Measurements from ENCODE around the gene ZNF581. TPM values are rescaled to one million over a fixed set of nuclear protein-coding genes. Genes with fewer than 3 reads are reported as not detected.

The ZNF581 gene
- total and polyA plus RNA-seq, 9 donors, result 15.1 to 37.6 (median 27.0) TPM

GRCh38 chr19:55606817-55607216 lies 36.6 kb upstream of the ZNF581 start:
- no peak for DNase-seq
- Histone ChIP-seq H3K36me3 (ENCODE audit: control insufficient read depth, insufficient read depth, low read length) (peaks cover 35% of the 10 kb centered on the region), H3K4me3 (ENCODE audit: low read length) (no peak overlapping the region), H3K27ac (ENCODE audit: low read length) (peak overlapping the region; percentile 95), H3K4me1 (ENCODE audit: control insufficient read depth, insufficient read depth, low read length) (peaks cover 25% of the 10 kb centered on the region), H3K27me3 (ENCODE audit: control insufficient read depth, insufficient read depth, low read length) (no peaks in the 10 kb centered on the region), H3K9me3 (replicated peaks; ENCODE audit: control insufficient read depth, low read depth, low read length) (peaks cover 5% of the 10 kb centered on the region)
- WGBS (ENCODE audit: insufficient coverage), result 55% methylated on average over 6 of the region's 9 CpGs

GRCh38 chr19:55609326-55609725 lies 34.1 kb upstream of the ZNF581 start:
- no peak overlapping the region for H3K4me3 ChIP-seq (ENCODE audit: low read length)
- no peak overlapping the region for H3K27ac ChIP-seq (ENCODE audit: low read length)
- DNase-seq, result no peak
- no peaks in the 10 kb centered on the region for H3K27me3 ChIP-seq (ENCODE audit: control insufficient read depth, insufficient read depth, low read length)
- peaks cover 5% of the 10 kb centered on the region for H3K9me3 ChIP-seq (replicated peaks; ENCODE audit: control insufficient read depth, low read depth, low read length)
- H3K36me3 ChIP-seq (ENCODE audit: control insufficient read depth, insufficient read depth, low read length), result peaks cover 33% of the 10 kb centered on the region
- H3K4me1 ChIP-seq (ENCODE audit: control insufficient read depth, insufficient read depth, low read length), result peaks cover 25% of the 10 kb centered on the region
- WGBS (ENCODE audit: insufficient coverage), result 92% methylated on average over 4 of the region's 5 CpGs

DNA sequence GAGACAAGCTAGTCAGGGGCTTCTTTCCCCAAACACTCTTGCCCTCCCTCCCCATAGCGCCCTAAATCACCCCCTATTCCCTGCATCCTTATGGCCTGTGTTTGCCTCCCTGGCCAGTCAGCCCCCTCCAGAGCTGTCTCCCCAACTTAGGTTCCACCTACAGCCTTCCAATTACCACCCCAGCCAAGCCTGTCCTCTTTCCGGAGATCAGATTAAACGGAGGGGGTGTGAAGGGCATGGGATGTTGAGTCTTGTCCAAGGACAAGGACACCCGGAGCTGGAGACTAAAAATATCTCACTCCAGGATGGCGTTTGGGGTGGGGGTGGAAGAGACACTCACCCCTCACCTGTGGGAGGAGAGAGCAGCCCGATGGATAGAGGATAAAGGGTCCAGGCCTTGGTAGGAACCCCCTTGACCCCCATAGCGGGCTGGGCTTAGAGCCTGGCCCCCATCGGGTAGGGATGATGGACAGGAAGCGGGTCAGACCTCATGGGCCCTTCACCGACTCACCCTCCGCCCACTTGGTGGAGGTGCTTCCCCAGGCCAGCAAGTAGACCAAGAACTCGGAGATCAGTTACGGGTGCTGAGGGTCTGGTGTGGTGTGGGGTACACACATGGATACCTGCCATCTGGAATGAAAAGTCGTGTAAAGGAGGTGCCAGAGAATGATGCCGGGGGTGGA lies 32.0 kb upstream of the ZNF581 start:
- Histone ChIP-seq H3K27ac (ENCODE audit: low read length) (no peak overlapping the region), H3K9me3 (replicated peaks; ENCODE audit: control insufficient read depth, low read depth, low read length) (peaks cover 5% of the 10 kb centered on the region), H3K36me3 (ENCODE audit: control insufficient read depth, insufficient read depth, low read length) (peaks cover 42% of the 10 kb centered on the region), H3K27me3 (ENCODE audit: control insufficient read depth, insufficient read depth, low read length) (no peaks in the 10 kb centered on the region), H3K4me3 (ENCODE audit: low read length) (no peak overlapping the region), H3K4me1 (ENCODE audit: control insufficient read depth, insufficient read depth, low read length) (peaks cover 14% of the 10 kb centered on the region)
- DNase-seq, result no peak
- WGBS (ENCODE audit: insufficient coverage), result 78% methylated on average over 9 of the region's 15 CpGs

GRCh38 chr19:55611983-55612645 lies 31.3 kb upstream of the ZNF581 start:
- peaks cover 44% of the 10 kb centered on the region for H3K36me3 ChIP-seq (ENCODE audit: control insufficient read depth, insufficient read depth, low read length)

GRCh38 chr19:55613396-55613795 lies 30.1 kb upstream of the ZNF581 start:
- no peak for DNase-seq
- Histone ChIP-seq H3K27ac (ENCODE audit: low read length) (no peak overlapping the region), H3K36me3 (ENCODE audit: control insufficient read depth, insufficient read depth, low read length) (peaks cover 47% of the 10 kb centered on the region), H3K4me1 (ENCODE audit: control insufficient read depth, insufficient read depth, low read length) (peaks cover 9% of the 10 kb centered on the region), H3K9me3 (replicated peaks; ENCODE audit: control insufficient read depth, low read depth, low read length) (peaks cover 5% of the 10 kb centered on the region), H3K27me3 (ENCODE audit: control insufficient read depth, insufficient read depth, low read length) (no peaks in the 10 kb centered on the region), H3K4me3 (ENCODE audit: low read length) (no peak overlapping the region)
- 90% methylated on average over 16 of the region's 27 CpGs for WGBS (ENCODE audit: insufficient coverage)

More at GRCh38 chr19:55611983-55612645, 31.3 kb upstream of the ZNF581 start:
- Histone ChIP-seq H3K9me3 (replicated peaks; ENCODE audit: control insufficient read depth, low read depth, low read length) (peaks cover 5% of the 10 kb centered on the region), H3K4me1 (ENCODE audit: control insufficient read depth, insufficient read depth, low read length) (peaks cover 9% of the 10 kb centered on the region), H3K27ac (ENCODE audit: low read length) (no peak overlapping the region), H3K4me3 (ENCODE audit: low read length) (no peak overlapping the region), H3K27me3 (ENCODE audit: control insufficient read depth, insufficient read depth, low read length) (no peaks in the 10 kb centered on the region)
- no peak for DNase-seq
- WGBS (ENCODE audit: insufficient coverage), result 67% methylated on average over 1 of the region's 3 CpGs

DNA sequence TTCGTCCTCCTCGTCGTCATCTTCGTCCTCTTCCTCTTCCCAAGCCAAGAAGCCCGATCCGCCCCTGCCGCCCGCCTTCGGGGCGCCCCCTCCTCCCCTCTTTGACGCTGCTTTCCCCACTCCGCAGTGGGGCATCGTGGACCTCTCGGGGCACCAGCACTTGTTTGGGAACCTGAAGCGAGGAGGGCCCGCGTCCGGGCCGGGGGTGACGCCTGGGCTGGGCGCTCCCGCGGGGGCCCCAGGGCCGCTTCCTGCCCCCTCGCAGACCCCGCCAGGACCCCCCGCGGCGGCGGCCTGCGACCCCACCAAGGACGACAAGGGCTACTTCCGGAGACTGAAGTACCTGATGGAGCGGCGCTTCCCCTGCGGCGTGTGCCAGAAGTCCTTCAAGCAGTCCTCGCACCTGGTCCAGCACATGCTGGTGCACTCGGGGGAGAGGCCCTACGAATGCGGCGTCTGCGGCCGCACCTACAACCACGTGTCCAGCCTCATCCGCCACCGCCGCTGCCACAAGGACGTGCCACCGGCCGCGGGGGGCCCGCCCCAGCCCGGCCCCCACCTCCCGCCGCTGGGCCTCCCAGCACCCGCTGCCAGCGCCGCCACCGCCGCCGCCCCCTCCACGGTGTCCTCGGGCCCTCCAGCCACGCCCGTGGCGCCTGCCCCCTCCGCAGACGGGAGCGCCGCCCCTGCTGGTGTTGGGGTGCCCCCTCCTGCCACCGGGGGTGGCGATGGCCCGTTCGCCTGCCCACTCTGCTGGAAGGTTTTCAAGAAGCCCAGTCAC lies 29.3 kb upstream of the ZNF581 start:
- H3K4me1 ChIP-seq (ENCODE audit: control insufficient read depth, insufficient read depth, low read length), result peaks cover 9% of the 10 kb centered on the region
- DNase-seq, result no peak
- peaks cover 43% of the 10 kb centered on the region for H3K36me3 ChIP-seq (ENCODE audit: control insufficient read depth, insufficient read depth, low read length)
- 92% methylated on average over 63 of the region's 75 CpGs for WGBS (ENCODE audit: insufficient coverage)
- H3K27ac ChIP-seq (ENCODE audit: low read length), result no peak overlapping the region
- H3K27me3 ChIP-seq (ENCODE audit: control insufficient read depth, insufficient read depth, low read length), result no peaks in the 10 kb centered on the region
- H3K4me3 ChIP-seq (ENCODE audit: low read length), result no peak overlapping the region
- peaks cover 5% of the 10 kb centered on the region for H3K9me3 ChIP-seq (replicated peaks; ENCODE audit: control insufficient read depth, low read depth, low read length)

DNA sequence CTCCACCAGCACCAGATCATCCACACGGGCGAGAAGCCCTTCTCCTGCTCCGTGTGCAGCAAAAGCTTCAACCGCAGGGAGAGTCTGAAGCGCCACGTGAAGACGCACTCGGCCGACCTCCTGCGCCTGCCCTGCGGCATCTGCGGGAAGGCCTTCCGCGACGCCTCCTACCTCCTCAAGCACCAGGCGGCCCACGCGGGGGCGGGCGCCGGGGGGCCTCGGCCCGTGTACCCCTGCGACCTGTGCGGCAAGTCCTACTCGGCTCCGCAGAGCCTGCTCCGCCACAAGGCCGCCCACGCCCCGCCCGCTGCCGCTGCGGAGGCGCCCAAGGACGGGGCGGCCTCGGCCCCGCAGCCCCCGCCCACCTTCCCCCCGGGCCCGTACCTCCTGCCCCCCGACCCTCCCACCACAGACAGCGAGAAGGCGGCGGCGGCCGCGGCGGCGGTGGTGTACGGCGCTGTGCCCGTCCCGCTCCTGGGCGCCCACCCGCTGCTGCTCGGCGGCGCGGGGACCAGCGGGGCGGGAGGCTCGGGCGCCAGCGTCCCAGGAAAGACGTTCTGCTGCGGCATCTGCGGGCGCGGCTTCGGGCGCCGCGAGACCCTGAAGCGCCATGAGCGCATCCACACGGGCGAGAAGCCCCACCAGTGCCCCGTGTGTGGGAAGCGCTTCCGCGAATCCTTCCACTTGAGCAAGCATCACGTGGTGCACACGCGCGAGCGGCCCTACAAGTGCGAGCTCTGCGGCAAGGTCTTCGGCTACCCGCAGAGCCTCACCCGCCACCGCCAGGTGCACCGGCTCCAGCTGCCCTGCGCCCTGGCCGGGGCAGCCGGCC lies 28.5 kb upstream of the ZNF581 start:
- WGBS (ENCODE audit: insufficient coverage), result 96% methylated on average over 71 of the region's 98 CpGs
- Histone ChIP-seq H3K27ac (ENCODE audit: low read length) (no peak overlapping the region), H3K4me1 (ENCODE audit: control insufficient read depth, insufficient read depth, low read length) (peaks cover 9% of the 10 kb centered on the region), H3K9me3 (replicated peaks; ENCODE audit: control insufficient read depth, low read depth, low read length) (peaks cover 2% of the 10 kb centered on the region), H3K27me3 (ENCODE audit: control insufficient read depth, insufficient read depth, low read length) (no peaks in the 10 kb centered on the region), H3K4me3 (ENCODE audit: low read length) (no peak overlapping the region), H3K36me3 (ENCODE audit: control insufficient read depth, insufficient read depth, low read length) (peaks cover 35% of the 10 kb centered on the region)
- DNase-seq, result no peak

- Histone ChIP-seq H3K4me1 (ENCODE audit: control insufficient read depth, insufficient read depth, low read length) (peaks cover 8% of the 10 kb centered on the region), H3K27me3 (ENCODE audit: control insufficient read depth, insufficient read depth, low read length) (no peaks in the 10 kb centered on the region), H3K9me3 (replicated peaks; ENCODE audit: control insufficient read depth, low read depth, low read length) (no peaks in the 10 kb centered on the region), H3K4me3 (ENCODE audit: low read length) (no peak overlapping the region), H3K27ac (ENCODE audit: low read length) (no peak overlapping the region), H3K36me3 (ENCODE audit: control insufficient read depth, insufficient read depth, low read length) (peaks cover 30% of the 10 kb centered on the region)
- no peak for DNase-seq
- WGBS (ENCODE audit: insufficient coverage), result 97% methylated on average over 88 of the region's 88 CpGs
Measured at GRCh38 chr19:55615543-55616394, 27.7 kb upstream of the ZNF581 start.

GRCh38 chr19:55616395-55616875 lies 27.0 kb upstream of the ZNF581 start:
- 95% methylated on average over 38 of the region's 38 CpGs for WGBS (ENCODE audit: insufficient coverage)
- no peak overlapping the region for H3K27ac ChIP-seq (ENCODE audit: low read length)
- H3K27me3 ChIP-seq (ENCODE audit: control insufficient read depth, insufficient read depth, low read length), result no peaks in the 10 kb centered on the region
- peaks cover 34% of the 10 kb centered on the region for H3K36me3 ChIP-seq (ENCODE audit: control insufficient read depth, insufficient read depth, low read length)
- no peaks in the 10 kb centered on the region for H3K9me3 ChIP-seq (replicated peaks; ENCODE audit: control insufficient read depth, low read depth, low read length)
- peaks cover 3% of the 10 kb centered on the region for H3K4me1 ChIP-seq (ENCODE audit: control insufficient read depth, insufficient read depth, low read length)
- H3K4me3 ChIP-seq (ENCODE audit: low read length), result no peak overlapping the region
- DNase-seq, result no peak
